ENCODE measurements around the gene SFXN3. TPM values are rescaled to one million over a fixed set of nuclear protein-coding genes. Genes with fewer than 3 reads are reported as not detected.

Gene SFXN3
- total RNA-seq, 6 donors from 2014 or later, result 59.6 to 360 (median 100) TPM

- TF ChIP-seq POLR2AphosphoS5 (IDR thresholded peaks at IDR 0.05), result no peak
- TF ChIP-seq EP300 (IDR thresholded peaks at IDR 0.05), result no peak
- TF ChIP-seq POLR2A (IDR thresholded peaks at IDR 0.05), result no peak
- no peak for TF ChIP-seq CTCF (IDR thresholded peaks at IDR 0.05)
- Histone ChIP-seq H3K27ac (no peak overlapping the region), H3K9me3 (no peaks in the 10 kb centered on the region), H3K36me3 (peaks cover 2 to 38% (median 28%) of the 10 kb centered on the region in 4 donors), H3K4me1 (peaks cover 19 to 32% (median 22%) of the 10 kb centered on the region in 4 donors), H3K4me3 (peak overlapping the region in 3 of 4 donors; percentile 96 to 99 (median 96)), H3K27me3 (no peaks in the 10 kb centered on the region)
- no peak for DNase-seq
- no peak for ATAC-seq (ENCODE audit: low FRiP score in 2 of 2)
- 77 to 78% methylated on average over 5 to 10 of the region's 10 CpGs for WGBS, 2 donors
These were observed 42.9 kb upstream of the SFXN3 start for GRCh38 chr10:100988166-100988565.

- TF ChIP-seq CTCF (IDR thresholded peaks at IDR 0.05), result no peak
- no peak for TF ChIP-seq POLR2A (IDR thresholded peaks at IDR 0.05)
- H3K4me1 ChIP-seq, result peaks cover 19 to 32% (median 22%) of the 10 kb centered on the region in 4 donors
- H3K27me3 ChIP-seq, result no peaks in the 10 kb centered on the region
- DNase-seq (no peak), ATAC-seq (ENCODE audit: low FRiP score in 2 of 2) (no peak)
- no peak overlapping the region for H3K27ac ChIP-seq
- H3K4me3 ChIP-seq, result no peak overlapping the region
- no peaks in the 10 kb centered on the region for H3K9me3 ChIP-seq
- 77 to 95% methylated on average over 18 to 21 of the region's 21 CpGs for WGBS, 2 donors
- peaks cover 2 to 39% (median 24%) of the 10 kb centered on the region in 4 donors for H3K36me3 ChIP-seq
These were observed 41.9 kb upstream of the SFXN3 start for GRCh38 chr10:100989088-100989487.

GRCh38 chr10:100993986-100994708 is 36.9 kb upstream of the SFXN3 start:
- WGBS, 2 donors, result 56 to 59% methylated on average over 10 of the region's 10 CpGs
- H3K9me3 ChIP-seq, result no peaks in the 10 kb centered on the region
- no peaks in the 10 kb centered on the region for H3K27me3 ChIP-seq
- no peak for ATAC-seq (ENCODE audit: low FRiP score in 2 of 2)
- peaks cover 15 to 27% (median 20%) of the 10 kb centered on the region in 4 donors for H3K4me1 ChIP-seq
- peaks cover 2 to 40% (median 20%) of the 10 kb centered on the region in 4 donors for H3K36me3 ChIP-seq
- TF ChIP-seq EP300 (IDR thresholded peaks at IDR 0.05), result no peak
- no peak for TF ChIP-seq POLR2AphosphoS5 (IDR thresholded peaks at IDR 0.05)
- peak; percentile 34 to 66 (median 52) for TF ChIP-seq CTCF (IDR thresholded peaks at IDR 0.05)
- no peak for TF ChIP-seq POLR2A (IDR thresholded peaks at IDR 0.05)
- no peak overlapping the region for H3K4me3 ChIP-seq
- H3K27ac ChIP-seq, result no peak overlapping the region
- DNase-seq, result no peak

- Histone ChIP-seq H3K36me3 (peaks cover 2 to 33% (median 17%) of the 10 kb centered on the region in 4 donors), H3K27ac (no peak overlapping the region), H3K4me3 (no peak overlapping the region), H3K27me3 (no peaks in the 10 kb centered on the region), H3K9me3 (no peaks in the 10 kb centered on the region), H3K4me1 (peaks cover 16 to 27% (median 22%) of the 10 kb centered on the region in 4 donors)
- TF ChIP-seq POLR2A (IDR thresholded peaks at IDR 0.05) (no peak), POLR2AphosphoS5 (IDR thresholded peaks at IDR 0.05) (no peak), CTCF (IDR thresholded peaks at IDR 0.05) (no peak), EP300 (IDR thresholded peaks at IDR 0.05) (no peak)
- WGBS, 2 donors, result 81 to 92% methylated on average over 1 to 6 of the region's 6 CpGs
- DNase-seq (no peak), ATAC-seq (ENCODE audit: low FRiP score in 2 of 2) (no peak)
These were observed 35.9 kb upstream of the SFXN3 start for GRCh38 chr10:100995181-100995580.

All from upper lobe of left lung (tissue), 6 donors.